GM12878 (cell line): ENCODE measurements around the gene CLK1. TPM values are rescaled to one million over a fixed set of nuclear protein-coding genes. Genes with fewer than 3 reads are reported as not detected.
A peak's percentile ranks its signal among the peaks of the same experiment; 100 is the strongest.

Source experiments
- ATAC-seq: fragments of 200-7000 bp; cut with Tn5 transposase; 3 replicates; pipeline ENCODE4 v1.9.1; 2020; ENCODE audit warnings: mild to moderate bottlenecking, moderate library complexity
- BruUV-seq: library from RNA; stranded (reverse); fragments of 400-500 nt; replicated peaks from 2 replicates; lab custom pipeline; 2021; lab: Mats Ljungman, UMichigan
- CTCF ChIA-PET: fragments of 300-600 bp; sonication (Branson Sonifier 250); formaldehyde crosslinking; extraction: SDS; loops from one replicate; lab custom pipeline; 2021; ENCODE audit warnings: inconsistent platforms; lab: Yijun Ruan, JAX
- POLR2A ChIA-PET: fragments of 350-600 bp; formaldehyde crosslinking; extraction: SDS; loops from one replicate; lab custom pipeline; 2021; ENCODE audit warnings: inconsistent platforms; lab: Charles Lee
- RAD21 ChIA-PET: fragments of 300-600 bp; sonication (Branson Sonifier 250); formaldehyde crosslinking; loops from one replicate; lab custom pipeline; 2023; ENCODE audit warnings: antibody characterized with exemption; ENCODE audit not compliant: unreplicated experiment; lab: Charles Lee
- SMC1A ChIA-PET: fragments of 300-600 bp; sonication (Branson Sonifier 250); formaldehyde crosslinking; loops from one replicate; lab custom pipeline; 2023; ENCODE audit not compliant: unreplicated experiment, uncharacterized antibody; lab: Charles Lee
- DNase-seq: peaks from one replicate; pipeline ENCODE4 v3.0.0-alpha.2; 2011; ENCODE audit warnings: low read depth, low spot score
- FAIRE-seq: peaks from 3 replicates; lab custom pipeline; 2011; peaks lifted over from hg19 to GRCh38; lab: Jason Lieb, UNC
- H2AFZ ChIP-seq: 2 replicates; pipeline ENCODE4 v1.6.0; 2011; ENCODE audit warnings: low read depth, low read length, control low read depth; ENCODE audit not compliant: control insufficient read depth
- H3K27ac ChIP-seq: 2 replicates; pipeline ENCODE4 v1.5.1; 2011; ENCODE audit warnings: control low read depth; ENCODE audit not compliant: control insufficient read depth, insufficient read depth
- H3K27me3 ChIP-seq, 2 experiments: replicated peaks in 1 of 2; 2 replicates each; pipeline versions ENCODE4 v1.6.0 to v1.6.1; 2011; ENCODE audit warnings: low read length in 1 of 2; ENCODE audit not compliant: control insufficient read depth in 2 of 2, insufficient read depth in 2 of 2
- H3K36me3 ChIP-seq, 2 experiments: 2 replicates each; pipeline ENCODE4 v1.5.1; 2011; ENCODE audit warnings: low read length in 1 of 2; ENCODE audit not compliant: control insufficient read depth in 2 of 2, insufficient read depth in 2 of 2
- H3K4me1 ChIP-seq: 2 replicates; pipeline ENCODE4 v1.6.1; 2011; ENCODE audit warnings: mild to moderate bottlenecking, low read length, moderate library complexity, mixed read lengths; ENCODE audit not compliant: control insufficient read depth, insufficient read depth
- H3K4me2 ChIP-seq: 2 replicates; pipeline ENCODE4 v1.6.0; 2011; ENCODE audit warnings: control low read depth; ENCODE audit not compliant: control insufficient read depth, insufficient read depth
- H3K4me3 ChIP-seq: fragments of 200-600 bp; sonication (generic); 2 replicates; pipeline ENCODE4 v1.5.1; 2016
- H3K79me2 ChIP-seq: 2 replicates; pipeline ENCODE4 v1.6.0; 2011; ENCODE audit warnings: low read length; ENCODE audit not compliant: control insufficient read depth, insufficient read depth
- H3K9ac ChIP-seq: 2 replicates; pipeline ENCODE4 v1.8.0; 2011; ENCODE audit warnings: low read length, control low read depth, mixed read lengths; ENCODE audit not compliant: control insufficient read depth, insufficient read depth
- H3K9me3 ChIP-seq: replicated peaks from 3 replicates; pipeline ENCODE4 v1.5.1; 2011; ENCODE audit warnings: mild to moderate bottlenecking, low read length; ENCODE audit not compliant: control insufficient read depth, insufficient read depth
- H4K20me1 ChIP-seq: 2 replicates; pipeline ENCODE4 v1.6.0; 2011; ENCODE audit not compliant: control insufficient read depth, insufficient read depth
- BACH1 ChIP-seq: fragments of 450-650 bp; IDR thresholded peaks from 2 replicates; pipeline ENCODE4 v1.6.1; 2017; ENCODE audit warnings: mild to moderate bottlenecking, borderline replicate concordance
- CEBPB ChIP-seq, 2 experiments: fragments of 150-350 bp in 1 of 2; IDR thresholded peaks; 2 replicates each; pipeline ENCODE4 v1.6.1; 2012 to 2014; ENCODE audit warnings: low read depth in 2 of 2, low read length in 2 of 2, borderline replicate concordance in 1 of 2, inconsistent platforms in 1 of 2
- DPF2 ChIP-seq: fragments of 450-650 bp; IDR thresholded peaks from 2 replicates; pipeline ENCODE4 v1.6.1; 2017; ENCODE audit warnings: mild to moderate bottlenecking
- ETV6 ChIP-seq, 2 experiments: fragments of 450-650 bp in 1 of 2; IDR thresholded peaks in 1 of 2; conservative IDR thresholded peaks in 1 of 2; 2 replicates each; pipeline ENCODE4 v1.6.1; 2014; ENCODE audit warnings: antibody characterized with exemption in 1 of 2, borderline replicate concordance in 1 of 2, low read depth in 1 of 2, mild to moderate bottlenecking in 1 of 2, moderate library complexity in 1 of 2
- IRF4 ChIP-seq: IDR thresholded peaks from 2 replicates; pipeline ENCODE4 v1.6.1; 2011; ENCODE audit warnings: low read depth, low read length
- KLF5 ChIP-seq: fragments of 450-650 bp; IDR thresholded peaks from 2 replicates; pipeline ENCODE4 v1.6.1; 2014; ENCODE audit warnings: mild to moderate bottlenecking; ENCODE audit not compliant: partially characterized antibody
- MTA2 ChIP-seq: fragments of 450-650 bp; IDR thresholded peaks from 2 replicates; pipeline ENCODE4 v1.6.1; 2016; ENCODE audit warnings: low read depth, mild to moderate bottlenecking, moderate library complexity
- NFIC ChIP-seq: IDR thresholded peaks from 2 replicates; pipeline ENCODE4 v1.6.1; 2012; ENCODE audit warnings: low read depth, mild to moderate bottlenecking, inconsistent platforms, low read length, moderate library complexity
- NFXL1 ChIP-seq: fragments of 450-650 bp; IDR thresholded peaks from 2 replicates; pipeline ENCODE4 v1.6.1; 2017; ENCODE audit warnings: antibody characterized with exemption, mild to moderate bottlenecking, borderline replicate concordance
- NR2C1 ChIP-seq: fragments of 450-650 bp; IDR thresholded peaks from 2 replicates; pipeline ENCODE4 v1.6.1; 2017; ENCODE audit warnings: antibody characterized with exemption, mild to moderate bottlenecking, moderate library complexity
- PAX5 ChIP-seq: IDR thresholded peaks from 2 replicates; pipeline ENCODE4 v1.6.1; 2011; ENCODE audit warnings: low read depth, low read length, borderline replicate concordance
- POLR2AphosphoS2 ChIP-seq: IDR thresholded peaks from 2 replicates; pipeline ENCODE4 v1.6.1; 2011; ENCODE audit warnings: low read depth, mild to moderate bottlenecking, low read length, improper control_type of control experiment, moderate library complexity
- RELA ChIP-seq: fragments of 450-650 bp; IDR thresholded peaks from 2 replicates; pipeline ENCODE4 v1.8.0; 2014; ENCODE audit warnings: borderline replicate concordance; ENCODE audit not compliant: partially characterized antibody
- TAF1 ChIP-seq: IDR thresholded peaks from 2 replicates; pipeline ENCODE4 v1.6.1; 2011; ENCODE audit warnings: mild to moderate bottlenecking, low read depth, low read length, borderline replicate concordance
- ZZZ3 ChIP-seq: IDR thresholded peaks from 2 replicates; pipeline ENCODE4 v1.6.1; 2011; ENCODE audit warnings: low read depth; ENCODE audit not compliant: control insufficient read depth, insufficient read length
- WGBS: methylation state at CpG from one replicate; pipeline ENCODE4 v1.1.6; 2016; ENCODE audit warnings: low lambda C conversion rate; ENCODE audit not compliant: insufficient replicate concordance, insufficient coverage; ENCODE audit errors: missing lambda C conversion rate; 5-methylcytosine and 5-hydroxymethylcytosine counted together
- in situ Hi-C: fragments of 300-500 bp; cut with MboI; formaldehyde crosslinking; loops from 9 replicates; pipeline ENCODE4 v1.14.3; 2018; ENCODE audit warnings: mixed read lengths
- intact Hi-C: fragments of 100-400 bp; cut with micrococcal nuclease; formaldehyde crosslinking; loops from one replicate; pipeline ENCODE4 v1.14.2; 2022; ENCODE audit not compliant: unreplicated experiment
- polyA plus RNA-seq, 11 experiments: library from polyadenylated mRNA; depleted of rRNA in 4 of 11; unstranded in 6 of 11; stranded (reverse) in 5 of 11; fragments of >200 nt; fragmentation: Nextera tagmentation in 4 of 11; fragmentation: Illumina TruSeq in 1 of 11; extraction: Ambion mirVana in 4 of 11; extraction: Trizol in 1 of 11; gene quantifications; 1 replicate in 1 of 11; 2 replicates in 10 of 11; pipeline versions ENCODE4 v1.2.1 to v1.2.3, GENCODE V29; 2011 to 2016; ENCODE audit warnings: inconsistent platforms in 2 of 11, missing spikeins in 2 of 11, low read depth in 1 of 11
- total RNA-seq, 4 experiments: library from RNA; depleted of rRNA in 3 of 4; stranded (reverse); fragments of >200 nt in 3 of 4; fragmentation: Illumina TruSeq in 1 of 4; extraction: Trizol in 1 of 4; gene quantifications; 2 replicates each; pipeline versions ENCODE4 v1.2.1 to v1.2.3, GENCODE V29; 2013 to 2021
- TF ChIP-seq, protein P1 (sequence below): fragments of 450-650 bp; IDR thresholded peaks from 2 replicates; pipeline ENCODE4 v1.6.1; 2016; ENCODE audit warnings: mild to moderate bottlenecking
- TF ChIP-seq, protein P2 (sequence below): fragments of 450-650 bp; IDR thresholded peaks from 2 replicates; pipeline ENCODE4 v1.6.1; 2017; ENCODE audit warnings: mild to moderate bottlenecking

The CLK1 gene
- total and polyA plus RNA-seq, 10 of the 15 experiments (the other 5 are each of a cell fraction or from before 2014, with no cell fraction given), result 61.2 to 221 (median 80.1) TPM

DNA sequence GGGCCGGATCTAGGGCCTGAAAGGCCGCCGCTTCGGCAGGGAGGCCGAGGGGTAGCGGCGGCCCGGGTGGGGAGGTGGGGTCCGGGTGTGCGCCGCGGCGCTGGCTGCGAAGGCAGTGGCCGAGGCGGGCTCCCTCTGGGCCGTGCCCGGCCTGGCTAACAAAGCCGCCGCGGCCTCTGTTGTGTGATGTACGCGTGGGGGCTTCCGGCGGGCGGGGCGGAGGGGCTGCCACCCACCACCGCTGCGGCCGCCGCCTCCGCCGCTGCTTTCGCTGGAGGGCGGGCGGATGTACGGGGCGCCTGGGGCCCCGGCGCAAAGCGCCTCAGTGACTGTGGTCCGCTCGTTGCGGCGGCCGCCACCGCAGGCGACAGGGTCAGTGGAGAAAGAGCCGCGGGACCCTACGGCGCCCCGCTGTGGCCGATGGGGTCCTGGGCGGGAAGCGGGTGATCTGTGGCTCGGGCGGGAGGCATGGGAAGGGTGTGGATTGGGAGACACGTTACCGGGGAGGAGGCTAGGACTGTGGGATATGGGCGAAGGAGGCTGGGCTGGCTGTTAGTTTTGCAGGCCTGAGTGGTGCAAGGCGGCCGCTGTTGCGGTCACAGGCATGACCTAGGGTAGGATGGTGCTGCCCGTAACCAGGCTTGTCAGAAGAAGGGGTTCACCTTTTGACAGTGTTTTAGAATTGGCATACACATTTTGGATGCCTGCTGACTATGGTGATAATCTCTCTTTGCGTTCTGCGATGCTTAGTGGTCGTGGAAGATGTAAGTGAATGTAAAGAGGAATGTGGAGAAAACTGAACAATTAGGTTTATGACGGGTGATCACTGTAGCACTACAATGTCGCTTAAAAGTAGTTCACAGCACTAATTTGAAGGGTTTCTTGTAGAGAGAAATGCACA is 52.1 kb downstream of the CLK1 start (continued):
- TF ChIP-seq NFIC (no peak), POLR2AphosphoS2 (peak; percentile 13; the same call in 1 of the 2 replicates), PAX5 (0 out of 2 replicates have a peak, but pooled peaks have one; percentile 11)

DNA sequence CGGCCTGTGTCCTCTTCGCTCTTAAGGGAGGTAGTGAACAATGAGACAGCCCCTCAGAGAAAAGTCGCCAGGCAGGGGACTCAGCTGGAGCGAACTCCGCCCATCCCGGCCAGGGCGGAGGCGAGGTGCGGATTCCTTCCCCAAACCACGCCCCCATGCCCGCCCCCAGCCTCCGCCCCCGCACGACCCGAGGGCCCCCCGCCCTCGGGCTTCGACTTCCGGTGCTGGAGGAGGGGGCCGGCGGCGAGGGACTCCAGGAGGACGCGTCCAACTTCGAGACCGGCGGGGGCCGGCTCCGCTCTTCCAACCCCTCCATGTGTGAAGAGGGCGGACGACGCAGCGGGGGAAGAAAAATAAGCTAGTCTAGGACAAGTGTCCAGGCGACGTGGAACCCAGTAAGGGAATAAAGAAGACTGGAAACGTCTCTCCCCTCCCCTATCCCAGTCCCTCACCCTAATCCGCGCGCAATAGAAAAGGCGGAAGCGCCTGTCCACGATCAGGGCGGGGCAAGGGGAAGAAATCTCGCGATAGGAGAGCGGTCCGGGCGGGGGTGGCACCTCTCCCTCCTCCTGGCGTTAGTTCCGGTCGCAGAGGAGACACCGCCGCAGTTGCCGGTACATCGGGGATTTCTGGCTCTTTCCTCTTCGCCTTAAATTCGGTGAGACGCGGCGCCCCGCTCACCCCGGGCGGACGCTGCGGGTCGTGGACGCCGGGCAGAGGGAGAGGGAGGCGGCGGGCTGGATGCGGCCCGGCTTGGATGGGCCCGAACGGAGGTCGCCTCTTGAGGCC is 52.9 kb downstream of the CLK1 start, which contains the start of gene BZW1:
Gene BZW1 (plus strand): TSS at position 578 of the 789 bp plus-strand sequence. CDS start 1,308 bp downstream, outside the sequence.
- no peaks in the 10 kb centered on the region for H4K20me1 ChIP-seq
- SMC1A ChIA-PET, result interaction anchor here (1.3 kb wide), 1 partner anchor 286 kb away, joined by 3 read pairs; no protein-coding TSS in a partner anchor
- RAD21 ChIA-PET, result interaction anchor here (1.2 kb wide), 1 partner anchor 366 kb away, joined by 3 read pairs; no protein-coding TSS in a partner anchor
- WGBS, result 2% methylated on average over 68 of the region's 75 CpGs
- H3K4me3 ChIP-seq, result peak within 1 kb of the TSS; percentile 88
- peaks cover 19% of the 10 kb centered on the region for H3K4me1 ChIP-seq
- H2AFZ ChIP-seq, result peak within 1 kb of the TSS; percentile 99
- in situ Hi-C loops, result loop anchor here (5.0 kb wide), 1 partner anchor 99 kb away; no protein-coding TSS in a partner anchor
- no peaks in the 10 kb centered on the region for H3K27me3 ChIP-seq
- peak; percentile 88 for DNase-seq
- peak; percentile 86 for ATAC-seq
- peaks cover 2 to 23% of the 10 kb centered on the region in 2 experiments for H3K36me3 ChIP-seq
- no TSS peak for BruUV-seq
- H3K9me3 ChIP-seq, result no peaks in the 10 kb centered on the region
- intact Hi-C loops, result loop anchor here (1.0 to 10.0 kb wide), 4 partner anchors 98 to 857 kb away; partner anchors contain the start of genes HYCC2, MAIP1, NDUFB3 and TYW5
- CTCF ChIA-PET, result interaction anchor here (0.7 to 1.4 kb wide), 2 partner anchors 99 to 437 kb away, joined by 3 to 7 read pairs; no protein-coding TSS in a partner anchor
- peak within 1 kb of the TSS; percentile 94 for H3K4me2 ChIP-seq
- peak within 1 kb of the TSS; percentile 98 for H3K9ac ChIP-seq
- POLR2A ChIA-PET, result interaction anchor here (0.8 to 1.3 kb wide), 3 partner anchors 35 to 98 kb away, joined by 3 to 7 read pairs (median 5); partner anchors contain the start of gene CLK1
- H3K27ac ChIP-seq, result peak within 1 kb of the TSS; percentile 100
- H3K79me2 ChIP-seq, result peaks cover 52% of the 10 kb centered on the region
- FAIRE-seq, result peak; percentile 69
- TF ChIP-seq RELA, result peak; percentile 78
- TF ChIP-seq ZZZ3, result no peak
- no peak for TF ChIP-seq CEBPB (IDR thresholded peaks at IDR 0.05; ENCODE audit: borderline replicate concordance in 1 of 2, low read depth in 2 of 2, low read length in 2 of 2)
- peak; percentile 13; the same call in 1 of the 2 replicates for TF ChIP-seq NR2C1
- peak; percentile 56; the same call in 1 of the 2 replicates for TF ChIP-seq BACH1
- TF ChIP-seq, protein P1, sequence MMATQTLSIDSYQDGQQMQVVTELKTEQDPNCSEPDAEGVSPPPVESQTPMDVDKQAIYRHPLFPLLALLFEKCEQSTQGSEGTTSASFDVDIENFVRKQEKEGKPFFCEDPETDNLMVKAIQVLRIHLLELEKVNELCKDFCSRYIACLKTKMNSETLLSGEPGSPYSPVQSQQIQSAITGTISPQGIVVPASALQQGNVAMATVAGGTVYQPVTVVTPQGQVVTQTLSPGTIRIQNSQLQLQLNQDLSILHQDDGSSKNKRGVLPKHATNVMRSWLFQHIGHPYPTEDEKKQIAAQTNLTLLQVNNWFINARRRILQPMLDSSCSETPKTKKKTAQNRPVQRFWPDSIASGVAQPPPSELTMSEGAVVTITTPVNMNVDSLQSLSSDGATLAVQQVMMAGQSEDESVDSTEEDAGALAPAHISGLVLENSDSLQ, result 0 out of 2 replicates have a peak, but pooled peaks have one; percentile 47
- TF ChIP-seq, protein P2, sequence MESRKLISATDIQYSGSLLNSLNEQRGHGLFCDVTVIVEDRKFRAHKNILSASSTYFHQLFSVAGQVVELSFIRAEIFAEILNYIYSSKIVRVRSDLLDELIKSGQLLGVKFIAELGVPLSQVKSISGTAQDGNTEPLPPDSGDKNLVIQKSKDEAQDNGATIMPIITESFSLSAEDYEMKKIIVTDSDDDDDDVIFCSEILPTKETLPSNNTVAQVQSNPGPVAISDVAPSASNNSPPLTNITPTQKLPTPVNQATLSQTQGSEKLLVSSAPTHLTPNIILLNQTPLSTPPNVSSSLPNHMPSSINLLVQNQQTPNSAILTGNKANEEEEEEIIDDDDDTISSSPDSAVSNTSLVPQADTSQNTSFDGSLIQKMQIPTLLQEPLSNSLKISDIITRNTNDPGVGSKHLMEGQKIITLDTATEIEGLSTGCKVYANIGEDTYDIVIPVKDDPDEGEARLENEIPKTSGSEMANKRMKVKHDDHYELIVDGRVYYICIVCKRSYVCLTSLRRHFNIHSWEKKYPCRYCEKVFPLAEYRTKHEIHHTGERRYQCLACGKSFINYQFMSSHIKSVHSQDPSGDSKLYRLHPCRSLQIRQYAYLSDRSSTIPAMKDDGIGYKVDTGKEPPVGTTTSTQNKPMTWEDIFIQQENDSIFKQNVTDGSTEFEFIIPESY, result no peak
- no peak for TF ChIP-seq ETV6 (conservative IDR thresholded peaks at IDR 0.05 in 1 of 2, IDR thresholded peaks at IDR 0.05 in 1 of 2; ENCODE audit: borderline replicate concordance in 1 of 2, low read depth in 1 of 2)
- TF ChIP-seq IRF4, result no peak
- TF ChIP-seq KLF5, result peak; percentile 99
- peak; percentile 46; the same call in 1 of the 2 replicates for TF ChIP-seq MTA2
- TF ChIP-seq NFXL1, result no peak
- peak; percentile 82 for TF ChIP-seq TAF1
- no peak for TF ChIP-seq DPF2
